Stimulated activated CD8-positive, alpha-beta memory T cell treated with anti-CD3 and anti-CD28 coated beads, Interleukin-7, amount 100 ng/mL, for 48 hours (primary cell): ENCODE measurements around the gene SPATA32.
"Not testable (repeated sequence)": the region's sequence is repeated elsewhere in the genome, so short reads cannot be mapped to it uniquely, and the experiment has no call there.

Experiments
- DNase-seq, 2 donors: peaks; one replicate each; pipeline ENCODE4 v3.0.0-alpha.2; 2020; ENCODE audit warnings: low read depth in 1 of 2; ENCODE audit errors: extremely low read depth in 1 of 2

The SPATA32 gene

GRCh38 chr17:45273551-45273957 lies 11.7 kb upstream of the SPATA32 start:
- no peak for DNase-seq

- no peak for DNase-seq
Measured at GRCh38 chr17:45271603-45272002, 9.7 kb upstream of the SPATA32 start.

- DNase-seq, result no peak
Measured at GRCh38 chr17:45270828-45271418, 9.0 kb upstream of the SPATA32 start.

GRCh38 chr17:45269912-45270311 lies 8.0 kb upstream of the SPATA32 start:
- DNase-seq, result no peak

GRCh38 chr17:45267436-45268055 lies 5.7 kb upstream of the SPATA32 start:
- DNase-seq, result no peak

GRCh38 chr17:45266372-45266926 lies 4.6 kb upstream of the SPATA32 start:
- DNase-seq, result no peak

GRCh38 chr17:45265821-45266220 lies 3.9 kb upstream of the SPATA32 start:
- DNase-seq, result no peak

GRCh38 chr17:45264988-45265387 lies 3.1 kb upstream of the SPATA32 start:
- no peak for DNase-seq

GRCh38 chr17:45264430-45264829 lies 2.5 kb upstream of the SPATA32 start:
- DNase-seq, result no peak

GRCh38 chr17:45263477-45263860 lies 1.6 kb upstream of the SPATA32 start:
- no peak for DNase-seq

- no peak for DNase-seq
Measured at GRCh38 chr17:45262516-45263476, 902 bp upstream of the SPATA32 start.

GRCh38 chr17:45260204-45260783 lies 1.6 kb downstream of the SPATA32 start:
- no peak for DNase-seq

- no peak for DNase-seq
Measured at GRCh38 chr17:45258981-45259380, 2.9 kb downstream of the SPATA32 start.

GRCh38 chr17:45257115-45257514 lies 4.8 kb downstream of the SPATA32 start:
- no peak for DNase-seq

- no peak for DNase-seq
Measured at GRCh38 chr17:45256114-45256966, 5.6 kb downstream of the SPATA32 start.

GRCh38 chr17:45255358-45255757 lies 6.5 kb downstream of the SPATA32 start:
- DNase-seq, result no peak

- no peak for DNase-seq
Measured at GRCh38 chr17:45253879-45254278, 8.0 kb downstream of the SPATA32 start.

GRCh38 chr17:45253237-45253636 lies 8.7 kb downstream of the SPATA32 start:
- DNase-seq, result not testable (repeated sequence)

GRCh38 chr17:45251931-45252330 lies 10.0 kb downstream of the SPATA32 start:
- no peak for DNase-seq
